ENCODE data around the gene CERS6.
"Not testable (repeated sequence)": the region's sequence is repeated elsewhere in the genome, so short reads cannot be mapped to it uniquely, and the experiment has no call there.

Gene CERS6, protein sequence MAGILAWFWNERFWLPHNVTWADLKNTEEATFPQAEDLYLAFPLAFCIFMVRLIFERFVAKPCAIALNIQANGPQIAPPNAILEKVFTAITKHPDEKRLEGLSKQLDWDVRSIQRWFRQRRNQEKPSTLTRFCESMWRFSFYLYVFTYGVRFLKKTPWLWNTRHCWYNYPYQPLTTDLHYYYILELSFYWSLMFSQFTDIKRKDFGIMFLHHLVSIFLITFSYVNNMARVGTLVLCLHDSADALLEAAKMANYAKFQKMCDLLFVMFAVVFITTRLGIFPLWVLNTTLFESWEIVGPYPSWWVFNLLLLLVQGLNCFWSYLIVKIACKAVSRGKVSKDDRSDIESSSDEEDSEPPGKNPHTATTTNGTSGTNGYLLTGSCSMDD

GRCh38 chr2:168455645-168456520, at the start of gene CERS6:
Gene CERS6, plus strand, starts transcription at chr2:168456272. Its CDS starts 177 bp downstream, at chr2:168456449.
- peak; percentile 78 to 86 for DNase-seq

DNA sequence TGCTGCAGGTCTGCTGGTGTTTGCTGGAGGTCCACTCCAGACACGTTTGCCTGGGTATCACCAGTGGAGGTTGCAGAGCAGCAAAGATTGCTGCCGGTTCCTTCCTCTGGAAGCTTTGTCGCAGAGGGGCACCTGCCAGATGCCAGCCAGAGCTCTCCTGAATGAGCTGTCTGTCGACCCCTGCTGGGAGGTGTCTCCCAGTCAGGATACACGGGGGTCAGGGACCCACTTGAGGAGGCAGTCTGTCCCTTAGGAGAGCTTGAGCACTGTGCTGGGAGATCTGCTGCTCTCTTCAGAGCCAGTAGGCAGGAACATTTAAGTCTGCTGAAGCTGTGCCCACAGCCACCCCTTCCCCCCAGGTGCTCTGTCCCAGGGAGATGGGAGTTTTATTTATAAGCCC, 43.8 kb upstream of the CERS6 start:
- not testable (repeated sequence) for DNase-seq

GRCh38 chr2:168413101-168413500, 43.0 kb upstream of the CERS6 start:
- not testable (repeated sequence) for DNase-seq

GRCh38 chr2:168416555-168416954, 39.5 kb upstream of the CERS6 start:
- DNase-seq, result no peak

GRCh38 chr2:168422584-168422983, 33.5 kb upstream of the CERS6 start:
- DNase-seq, result no peak

- no peak for DNase-seq
These were observed 31.7 kb upstream of the CERS6 start for GRCh38 chr2:168424112-168424951.

- no peak for DNase-seq
These were observed 31.1 kb upstream of the CERS6 start for GRCh38 chr2:168424971-168425370.

DNA sequence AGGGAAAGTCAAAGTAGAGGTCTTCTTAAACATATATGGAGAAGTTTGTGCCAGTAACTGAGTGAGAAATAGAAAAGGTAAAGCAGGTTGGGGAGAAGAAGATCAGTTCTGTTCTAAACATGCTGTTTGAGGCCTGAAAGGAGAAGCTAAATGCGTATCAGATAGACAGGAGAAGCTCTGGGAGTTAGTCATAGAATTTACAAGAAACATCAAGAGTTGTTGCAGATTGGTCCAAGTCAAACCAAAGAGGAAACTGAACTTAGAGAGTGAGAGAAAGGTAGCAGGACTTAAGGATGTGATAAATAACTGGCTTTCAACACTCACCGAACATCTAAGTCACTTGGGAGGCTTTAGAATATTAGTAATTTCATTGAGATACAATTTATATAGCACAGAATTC, 29.2 kb upstream of the CERS6 start:
- no peak for DNase-seq

- DNase-seq, result no peak
These were observed 28.6 kb upstream of the CERS6 start for GRCh38 chr2:168427451-168427850.

DNA sequence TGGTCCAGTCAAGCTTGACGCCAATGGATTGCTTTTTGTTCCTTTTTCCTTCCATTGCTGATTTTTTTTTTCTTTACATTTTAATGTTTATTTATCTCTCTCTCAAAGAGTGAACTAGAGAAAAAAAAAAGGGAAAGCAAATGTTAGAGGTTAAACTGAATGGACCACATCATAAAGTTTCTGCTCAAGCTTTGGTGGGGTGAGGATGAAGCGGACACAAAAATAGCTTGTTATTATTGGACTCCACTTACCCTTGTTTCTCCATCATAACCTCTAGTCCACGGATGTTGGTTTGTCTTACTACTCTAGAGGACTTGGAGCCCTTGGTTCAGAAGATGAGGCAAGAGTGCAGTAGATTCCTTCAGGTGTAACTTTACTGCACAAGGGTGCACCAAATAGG, 27.6 kb upstream of the CERS6 start:
- DNase-seq, result no peak

- DNase-seq, result no peak
These were observed 26.1 kb upstream of the CERS6 start for GRCh38 chr2:168429988-168430387.

- DNase-seq, result no peak
These were observed 25.6 kb upstream of the CERS6 start for GRCh38 chr2:168430431-168430830.

GRCh38 chr2:168431301-168432024, 24.6 kb upstream of the CERS6 start:
- DNase-seq, result no peak

DNA sequence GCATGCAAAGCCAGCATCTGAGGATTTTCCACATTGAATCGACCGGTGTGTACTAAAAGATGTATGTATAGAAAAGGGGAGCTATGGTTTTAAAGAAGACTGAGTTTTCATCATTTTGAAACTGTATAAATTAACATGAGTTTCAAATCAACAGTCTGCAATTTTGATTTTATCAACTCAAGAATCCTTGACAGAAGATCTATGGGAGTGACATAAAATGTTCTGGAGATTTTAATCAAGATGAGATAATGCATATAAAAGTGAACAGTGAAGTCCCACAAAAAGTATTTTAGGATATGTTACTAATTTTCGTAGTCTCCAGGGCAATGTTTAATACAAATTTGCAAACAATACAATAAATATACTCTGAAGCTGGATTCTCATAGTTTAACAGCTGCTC, 24.0 kb upstream of the CERS6 start:
- no peak for DNase-seq

DNA sequence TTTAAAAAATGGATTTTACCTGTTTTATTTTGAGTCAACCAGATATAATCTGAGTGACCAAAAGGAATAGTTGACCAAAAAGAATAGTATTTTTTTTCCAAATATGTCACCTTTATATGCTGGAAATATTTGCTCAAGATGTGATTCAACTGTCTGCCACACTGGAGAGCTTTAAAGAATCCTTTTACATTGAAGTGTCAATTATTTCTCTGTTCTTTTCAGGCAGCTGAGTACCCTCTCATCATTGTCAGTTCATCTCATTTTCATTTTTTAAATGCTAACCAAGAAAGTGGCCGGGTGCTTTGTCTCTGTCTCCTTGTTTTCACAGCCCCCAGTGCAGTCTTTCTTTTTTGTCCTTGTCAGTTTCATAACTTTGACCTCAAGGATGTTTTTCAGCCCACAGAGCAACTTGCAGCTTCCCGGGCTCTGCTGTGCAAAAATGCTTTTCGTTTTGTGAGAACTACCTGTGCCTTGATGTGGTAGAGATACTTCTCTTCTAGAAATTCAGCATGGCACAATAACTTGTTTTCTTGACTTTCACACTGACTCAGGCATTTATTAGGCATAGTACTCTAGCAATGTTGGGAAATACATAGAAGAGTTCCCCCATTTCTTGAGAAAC, 23.4 kb upstream of the CERS6 start:
- no peak for DNase-seq

DNA sequence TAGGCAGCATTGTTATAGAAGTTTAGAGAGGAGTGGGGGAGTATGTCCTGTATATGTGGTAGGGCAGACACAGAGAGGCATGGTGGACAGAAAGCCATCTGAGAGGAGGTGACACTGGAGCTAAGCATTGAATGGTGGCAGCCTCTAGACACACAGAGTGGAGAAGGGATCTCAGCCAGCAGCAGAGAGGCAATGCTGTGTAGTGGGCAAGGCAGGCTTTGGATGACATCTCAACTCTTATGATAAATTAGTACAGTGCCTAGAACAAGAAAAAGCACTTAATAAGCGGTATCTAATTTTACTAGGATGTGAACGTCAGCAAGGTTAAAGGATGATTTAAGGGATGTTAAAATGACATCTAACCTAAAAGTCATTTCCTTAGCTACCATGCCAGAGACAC, 22.5 kb upstream of the CERS6 start:
- DNase-seq, result no peak

GRCh38 chr2:168434146-168434545, 21.9 kb upstream of the CERS6 start:
- DNase-seq, result no peak

DNA sequence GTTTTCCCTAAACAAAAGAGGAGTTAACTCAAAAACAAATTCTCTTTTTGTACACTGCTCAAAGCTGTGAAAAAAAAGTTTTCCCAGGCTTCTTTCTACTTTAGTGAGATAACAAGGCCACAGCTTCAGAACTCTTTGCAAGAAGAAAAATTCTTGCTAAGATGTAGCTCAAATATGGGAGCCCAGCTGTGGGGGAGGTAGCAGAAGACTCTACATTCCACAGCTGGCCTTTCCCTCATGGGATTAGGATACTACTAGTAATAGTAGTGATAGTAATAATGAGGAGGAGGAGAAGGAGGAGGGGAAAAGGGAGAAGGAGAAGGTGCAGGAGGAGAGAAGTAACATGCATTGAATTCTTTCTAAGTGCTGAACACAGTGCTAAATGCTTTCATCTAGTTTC, 19.2 kb upstream of the CERS6 start:
- no peak for DNase-seq

DNA sequence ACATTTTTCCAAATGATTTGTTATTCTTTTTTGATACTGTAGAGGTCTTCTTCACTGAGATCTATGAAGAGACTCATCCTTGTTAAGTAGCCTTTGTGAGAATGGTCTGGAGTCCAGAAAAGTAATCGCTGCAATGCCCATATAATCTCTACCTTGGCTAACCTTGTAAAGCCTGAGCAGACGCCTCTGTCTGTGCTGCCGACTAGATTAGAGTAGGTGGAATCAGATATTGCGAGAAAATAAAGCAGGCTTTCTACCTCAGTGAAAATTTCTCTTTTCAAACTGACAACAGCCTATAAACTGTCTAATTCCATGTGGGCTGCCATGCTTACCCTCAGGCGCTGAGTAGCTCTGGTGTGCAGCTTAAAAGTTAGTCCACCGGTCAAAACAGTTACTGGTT, 17.5 kb upstream of the CERS6 start:
- DNase-seq, result no peak

DNA sequence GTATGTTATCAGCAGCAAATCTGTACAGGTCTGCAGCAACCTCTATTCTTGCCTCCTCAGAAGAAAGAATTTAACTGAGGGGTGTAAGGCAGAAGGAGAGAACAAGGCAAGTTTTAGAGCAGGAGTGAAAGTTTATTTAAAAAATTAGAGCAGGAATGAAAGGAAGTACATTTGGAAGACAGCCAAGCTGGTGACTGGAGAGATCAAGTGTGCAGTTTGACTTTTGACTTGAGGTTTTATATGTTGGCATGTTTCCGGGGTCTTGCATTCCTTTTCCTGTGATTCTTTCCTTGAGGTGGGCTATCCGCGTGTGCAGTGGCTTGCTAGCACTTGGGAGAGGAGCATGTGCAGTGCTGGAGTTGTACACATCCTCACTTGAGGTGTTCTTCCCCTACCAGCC, 16.5 kb upstream of the CERS6 start:
- no peak for DNase-seq

DNA sequence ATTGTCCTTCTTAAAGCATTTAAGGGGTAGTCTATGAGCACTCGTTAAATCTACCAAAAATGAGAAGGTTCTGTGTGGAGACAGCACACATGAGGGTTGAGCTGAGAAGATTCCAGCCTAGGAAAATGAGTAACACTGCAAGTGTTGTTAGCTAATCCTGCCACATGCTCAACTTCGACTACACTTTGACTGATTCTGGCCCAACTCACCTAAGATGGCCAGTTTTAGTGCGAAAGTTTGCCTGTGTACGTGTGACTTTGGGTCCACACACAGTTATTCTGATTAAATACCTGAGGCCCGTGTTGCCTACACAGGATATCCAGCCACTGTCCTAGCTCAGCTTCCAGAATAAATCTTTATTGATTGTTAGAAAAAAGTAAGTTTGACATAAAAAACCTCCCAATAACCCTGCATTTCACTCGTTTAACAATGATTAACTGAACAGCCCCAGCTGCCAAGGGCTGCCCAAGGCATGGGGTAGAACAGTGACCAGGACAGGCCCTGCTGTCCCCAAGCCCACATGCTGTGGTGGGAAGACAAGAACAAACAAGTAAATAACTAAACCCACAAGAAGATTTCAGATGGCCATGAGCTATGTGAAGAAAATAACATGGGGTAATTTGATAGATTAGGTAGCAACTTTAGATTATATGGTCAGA, 14.7 kb upstream of the CERS6 start:
- no peak for DNase-seq
